Left ventricle myocardium inferior (tissue), 1 donor: ENCODE measurements around the gene TRMT2A. TPM values are rescaled to one million over a fixed set of nuclear protein-coding genes. Genes with fewer than 3 reads are reported as not detected.

Experiments
- DNase-seq: peaks from one replicate; pipeline ENCODE4 v3.0.0-alpha.2; 2020
- H3K27ac ChIP-seq: fragments of 200-600 bp; replicated peaks from 2 replicates; pipeline ENCODE4 v1.8.0; 2021
- H3K27me3 ChIP-seq: fragments of 200-600 bp; 2 replicates; pipeline ENCODE4 v1.8.0; 2021; ENCODE audit warnings: low read depth
- H3K36me3 ChIP-seq: fragments of 200-600 bp; 2 replicates; pipeline ENCODE4 v1.8.0; 2021
- H3K4me1 ChIP-seq: fragments of 200-600 bp; 2 replicates; pipeline ENCODE4 v1.8.0; 2021
- H3K4me3 ChIP-seq: fragments of 200-600 bp; 2 replicates; pipeline ENCODE4 v1.8.0; 2021; ENCODE audit warnings: mild to moderate bottlenecking, moderate library complexity
- H3K9me3 ChIP-seq: fragments of 200-600 bp; replicated peaks from 2 replicates; pipeline ENCODE4 v1.8.0; 2021
- intact Hi-C: fragments of 100-400 bp; cut with micrococcal nuclease; formaldehyde crosslinking; loops from one replicate; pipeline ENCODE4 v1.11.0; 2022
- total RNA-seq: library from RNA; stranded (reverse); fragmentation: NEBNext Ultra II Directional; extraction: Animal tissue kit (Norgen Biotek cat#: 25700); gene quantifications from one replicate; pipeline ENCODE4 v1.2.1, GENCODE V29; 2021
- TF ChIP-seq, protein P1 (sequence below): fragments of 200-600 bp; IDR thresholded peaks from 2 replicates; pipeline ENCODE4 v1.8.0; 2021; ENCODE audit warnings: antibody characterized with exemption, mild to moderate bottlenecking, borderline replicate concordance
- donor health status: DM: no; HTN: yes; CAD: no; lungs with severe emphysema.

Gene TRMT2A
- total RNA-seq, 1 donor from 2014 or later: 27.8 TPM

GRCh38 chr22:20152464-20152890 is 35.5 kb upstream of the TRMT2A start:
- intact Hi-C loops: no loop called here
- Histone ChIP-seq H3K27ac (no peak overlapping the region), H3K27me3 (peaks cover 21% of the 10 kb centered on the region), H3K9me3 (no peaks in the 10 kb centered on the region), H3K36me3 (no peaks in the 10 kb centered on the region), H3K4me1 (peaks cover 3% of the 10 kb centered on the region), H3K4me3 (no peak overlapping the region)
- TF ChIP-seq, protein P1, sequence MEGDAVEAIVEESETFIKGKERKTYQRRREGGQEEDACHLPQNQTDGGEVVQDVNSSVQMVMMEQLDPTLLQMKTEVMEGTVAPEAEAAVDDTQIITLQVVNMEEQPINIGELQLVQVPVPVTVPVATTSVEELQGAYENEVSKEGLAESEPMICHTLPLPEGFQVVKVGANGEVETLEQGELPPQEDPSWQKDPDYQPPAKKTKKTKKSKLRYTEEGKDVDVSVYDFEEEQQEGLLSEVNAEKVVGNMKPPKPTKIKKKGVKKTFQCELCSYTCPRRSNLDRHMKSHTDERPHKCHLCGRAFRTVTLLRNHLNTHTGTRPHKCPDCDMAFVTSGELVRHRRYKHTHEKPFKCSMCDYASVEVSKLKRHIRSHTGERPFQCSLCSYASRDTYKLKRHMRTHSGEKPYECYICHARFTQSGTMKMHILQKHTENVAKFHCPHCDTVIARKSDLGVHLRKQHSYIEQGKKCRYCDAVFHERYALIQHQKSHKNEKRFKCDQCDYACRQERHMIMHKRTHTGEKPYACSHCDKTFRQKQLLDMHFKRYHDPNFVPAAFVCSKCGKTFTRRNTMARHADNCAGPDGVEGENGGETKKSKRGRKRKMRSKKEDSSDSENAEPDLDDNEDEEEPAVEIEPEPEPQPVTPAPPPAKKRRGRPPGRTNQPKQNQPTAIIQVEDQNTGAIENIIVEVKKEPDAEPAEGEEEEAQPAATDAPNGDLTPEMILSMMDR: no peak
- DNase-seq: no peak

DNA sequence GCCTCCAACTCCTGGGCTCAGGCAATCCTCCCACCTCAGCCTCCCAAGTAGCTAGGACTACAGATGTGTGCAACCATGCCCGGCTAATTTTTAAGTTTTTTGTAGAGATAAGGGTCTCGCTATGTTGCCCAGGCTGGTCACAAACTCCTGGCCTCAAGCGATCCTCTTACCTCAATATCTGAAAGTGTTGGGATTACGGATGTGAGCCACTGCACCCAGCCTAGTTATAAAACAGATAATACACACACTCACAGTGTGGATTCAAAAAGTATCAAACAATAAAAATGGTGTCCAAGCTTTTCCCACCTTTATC is 34.2 kb upstream of the TRMT2A start:
- H3K4me3 ChIP-seq: no peak overlapping the region
- no peaks in the 10 kb centered on the region for H3K4me1 ChIP-seq
- no peak for DNase-seq
- TF ChIP-seq, protein P1: no peak
- H3K27ac ChIP-seq: no peak overlapping the region
- intact Hi-C loops: no loop called here
- peaks cover 16% of the 10 kb centered on the region for H3K27me3 ChIP-seq
- H3K36me3 ChIP-seq: no peaks in the 10 kb centered on the region
- H3K9me3 ChIP-seq: no peaks in the 10 kb centered on the region

- Histone ChIP-seq H3K27me3 (peaks cover 14% of the 10 kb centered on the region), H3K9me3 (no peaks in the 10 kb centered on the region), H3K27ac (no peak within 1 kb of the TSS), H3K36me3 (peaks cover 3% of the 10 kb centered on the region), H3K4me3 (no peak within 1 kb of the TSS), H3K4me1 (no peaks in the 10 kb centered on the region)
- TF ChIP-seq, protein P1: no peak
- no peak for DNase-seq
- intact Hi-C loops: no loop called here
Observed at GRCh38 chr22:20150381-20151275, 33.6 kb upstream of the TRMT2A start, which contains the start of gene CCDC188. Gene CCDC188 (minus strand): TSS chr22:20151055. CDS start chr22:20150986, 69 bp downstream.

GRCh38 chr22:20149257-20150250 is 32.5 kb upstream of the TRMT2A start:
- DNase-seq: no peak
- Histone ChIP-seq H3K36me3 (peaks cover 13% of the 10 kb centered on the region), H3K4me3 (no peak overlapping the region), H3K9me3 (no peaks in the 10 kb centered on the region), H3K27ac (no peak overlapping the region), H3K27me3 (peaks cover 3% of the 10 kb centered on the region), H3K4me1 (no peaks in the 10 kb centered on the region)
- TF ChIP-seq, protein P1: no peak
- intact Hi-C loops: no loop called here

- Histone ChIP-seq H3K9me3 (no peaks in the 10 kb centered on the region), H3K36me3 (peaks cover 22% of the 10 kb centered on the region), H3K27me3 (no peaks in the 10 kb centered on the region), H3K4me1 (no peaks in the 10 kb centered on the region), H3K4me3 (no peak overlapping the region), H3K27ac (no peak overlapping the region)
- no peak for DNase-seq
- intact Hi-C loops: no loop called here
- TF ChIP-seq, protein P1: no peak
Observed at GRCh38 chr22:20148414-20148813, 31.4 kb upstream of the TRMT2A start.
